ENCODE measurements around the gene IAH1. TPM values are rescaled to one million over a fixed set of nuclear protein-coding genes. Genes with fewer than 3 reads are reported as not detected.
"Not testable (repeated sequence)": the region's sequence is repeated elsewhere in the genome, so short reads cannot be mapped to it uniquely, and the experiment has no call there.

The IAH1 gene
- total RNA-seq, 1 donor from 2014 or later: 51.8 TPM

- no peak for DNase-seq (ENCODE audit: low spot score)
Measured at GRCh38 chr2:9473308-9473984, 905 bp upstream of the IAH1 start.

GRCh38 chr2:9473985-9474360 lies 378 bp upstream of the IAH1 start:
- peak; percentile 52 for DNase-seq (ENCODE audit: low spot score)

DNA sequence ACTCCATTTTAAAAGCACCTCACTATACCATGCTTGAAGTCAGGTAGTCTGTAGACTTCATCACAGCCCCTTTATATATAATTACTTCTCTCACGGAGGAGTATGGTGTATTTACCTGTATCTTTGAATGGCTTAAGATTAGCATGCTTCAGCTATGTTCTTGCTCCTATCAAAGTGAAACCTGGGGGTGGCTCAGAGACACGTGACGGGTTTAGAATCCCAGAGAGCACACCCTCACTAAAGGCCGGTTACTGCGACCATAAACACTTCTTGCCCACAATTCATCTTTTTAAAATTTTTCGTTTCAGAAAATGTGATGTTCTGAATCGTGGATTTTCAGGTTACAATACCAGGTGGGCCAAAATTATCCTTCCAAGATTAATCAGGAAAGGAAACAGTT lies 3.6 kb downstream of the IAH1 start:
- DNase-seq (ENCODE audit: low spot score): no peak

DNA sequence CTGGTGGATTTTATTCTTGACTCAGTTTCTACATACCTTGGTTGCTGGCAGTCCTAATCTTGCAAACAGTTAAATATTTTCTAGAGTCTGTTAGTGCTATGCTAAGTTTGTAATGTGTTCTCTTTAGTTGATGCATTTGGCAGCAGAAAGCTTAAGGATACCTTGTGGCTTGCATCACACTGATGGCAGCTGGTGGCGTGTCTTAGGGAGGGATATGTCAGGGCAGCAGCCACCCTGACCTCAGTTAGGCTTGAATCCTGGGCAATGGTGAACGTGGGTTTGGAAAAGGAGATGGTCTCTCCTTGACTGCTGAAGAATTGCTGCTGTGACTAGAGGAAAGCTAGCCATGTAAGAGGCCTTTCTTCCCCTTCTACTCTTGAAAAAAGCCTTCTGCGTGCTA lies 4.2 kb downstream of the IAH1 start:
- DNase-seq (ENCODE audit: low spot score): no peak

GRCh38 chr2:9480157-9480556 lies 5.8 kb downstream of the IAH1 start:
- no peak for DNase-seq (ENCODE audit: low spot score)

DNA sequence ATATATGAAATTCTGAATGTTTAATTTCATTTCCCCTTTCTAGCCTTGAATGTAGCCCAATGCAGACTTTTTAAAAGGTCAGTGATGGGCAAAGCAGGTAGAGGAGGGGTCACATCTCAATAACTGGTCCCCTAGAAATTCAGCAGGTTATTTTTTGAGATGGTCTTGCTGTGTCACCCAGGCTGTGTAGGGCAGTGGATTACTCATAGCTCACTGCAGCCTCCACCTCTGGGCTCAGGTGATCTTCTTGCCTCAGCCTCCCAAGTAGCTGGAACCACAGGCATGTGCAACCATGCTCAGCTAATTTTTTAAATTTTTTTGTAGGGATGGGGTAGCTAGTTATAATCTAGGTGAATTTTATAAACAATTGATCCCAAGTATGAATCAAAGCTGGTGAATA lies 8.8 kb downstream of the IAH1 start:
- DNase-seq (ENCODE audit: low spot score): no peak

DNA sequence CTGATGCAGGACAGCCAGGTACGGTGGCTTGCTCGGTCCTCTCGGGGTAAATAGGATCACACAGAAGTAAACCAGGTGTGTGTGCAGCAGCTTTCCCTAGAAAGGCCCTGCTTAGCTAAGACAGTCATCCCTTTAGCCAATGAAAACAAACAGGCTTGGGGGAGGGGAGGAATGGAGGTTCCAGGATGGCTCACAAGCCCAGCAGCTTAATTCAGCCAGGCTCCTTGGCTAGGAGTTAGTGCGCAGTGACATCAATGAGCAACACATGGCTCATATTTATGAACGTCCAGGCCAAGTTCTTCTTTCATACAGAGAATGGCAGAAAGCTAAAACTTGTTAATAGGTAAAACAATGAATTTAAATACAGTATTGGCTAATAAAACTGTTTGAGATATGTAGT lies 10.2 kb downstream of the IAH1 start:
- no peak for DNase-seq (ENCODE audit: low spot score)

DNA sequence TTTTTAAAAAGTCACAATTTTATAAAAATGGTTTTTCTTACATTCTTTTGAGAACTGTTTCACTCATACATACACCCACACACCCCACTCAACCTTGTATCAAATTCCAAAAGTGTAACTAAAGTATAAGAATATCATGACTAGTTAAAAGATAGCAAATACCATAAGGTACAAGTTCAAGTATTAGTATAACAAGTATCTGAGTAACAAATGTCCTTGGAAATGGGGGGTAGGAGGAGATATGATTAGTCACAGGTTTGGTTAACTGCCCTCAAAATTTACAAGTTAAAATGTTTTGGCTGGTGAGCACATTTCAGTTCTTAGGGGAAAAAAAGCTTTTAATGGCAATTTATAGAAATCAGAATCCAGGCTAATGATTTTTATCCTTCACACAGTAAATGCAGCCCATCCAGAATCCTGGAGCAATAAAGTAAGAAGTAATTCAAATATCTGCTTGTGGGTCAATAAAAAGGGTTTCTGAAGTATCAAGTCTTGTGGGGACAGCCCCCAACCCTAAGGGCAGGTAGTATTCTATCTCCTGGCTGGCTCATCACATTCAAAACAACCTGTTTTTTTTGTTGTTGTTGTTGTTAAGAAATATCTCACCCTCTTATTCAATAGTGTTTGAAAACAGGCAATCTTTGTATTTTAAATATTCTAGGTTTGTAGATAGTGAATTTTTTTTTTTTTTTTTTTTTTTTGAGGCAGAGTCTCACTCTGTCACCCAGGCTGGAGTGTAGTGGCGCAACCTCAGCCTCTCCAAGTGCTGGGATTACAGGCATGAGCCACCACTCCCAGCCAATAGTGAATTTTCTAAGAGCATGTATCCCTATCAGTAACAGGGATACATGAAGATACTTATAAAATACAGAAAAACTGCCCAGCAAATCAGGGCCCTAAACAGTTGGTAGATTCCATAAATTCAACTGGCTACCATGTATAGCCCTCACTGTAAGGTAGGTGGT lies 14.5 kb downstream of the IAH1 start:
- no peak for DNase-seq (ENCODE audit: low spot score)

- DNase-seq (ENCODE audit: low spot score): no peak
Measured at GRCh38 chr2:9490789-9491188, 16.4 kb downstream of the IAH1 start.

GRCh38 chr2:9492927-9493326 lies 18.6 kb downstream of the IAH1 start:
- DNase-seq (ENCODE audit: low spot score): no peak

DNA sequence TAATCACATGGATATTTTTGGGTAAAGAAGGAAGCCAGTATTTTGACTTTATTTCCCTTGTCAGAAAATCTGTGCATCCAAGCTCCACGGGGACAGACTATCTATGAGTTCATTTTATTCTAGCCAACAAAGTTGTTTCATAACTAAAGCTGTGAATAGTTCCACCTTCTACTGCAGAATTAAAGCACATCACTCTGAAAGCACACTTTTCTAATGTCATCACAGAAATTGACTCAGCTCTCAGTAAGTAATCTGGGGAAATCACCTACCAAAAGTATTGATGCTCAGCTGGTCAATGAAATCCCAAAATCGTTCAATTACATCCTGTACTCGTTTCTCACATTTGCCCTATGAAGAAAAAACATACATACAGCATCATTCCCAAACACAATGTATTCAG lies 19.1 kb downstream of the IAH1 start:
- no peak for DNase-seq (ENCODE audit: low spot score)

GRCh38 chr2:9494081-9494480 lies 19.7 kb downstream of the IAH1 start:
- no peak for DNase-seq (ENCODE audit: low spot score)

GRCh38 chr2:9497017-9497416 lies 22.7 kb downstream of the IAH1 start:
- DNase-seq (ENCODE audit: low spot score): no peak

DNA sequence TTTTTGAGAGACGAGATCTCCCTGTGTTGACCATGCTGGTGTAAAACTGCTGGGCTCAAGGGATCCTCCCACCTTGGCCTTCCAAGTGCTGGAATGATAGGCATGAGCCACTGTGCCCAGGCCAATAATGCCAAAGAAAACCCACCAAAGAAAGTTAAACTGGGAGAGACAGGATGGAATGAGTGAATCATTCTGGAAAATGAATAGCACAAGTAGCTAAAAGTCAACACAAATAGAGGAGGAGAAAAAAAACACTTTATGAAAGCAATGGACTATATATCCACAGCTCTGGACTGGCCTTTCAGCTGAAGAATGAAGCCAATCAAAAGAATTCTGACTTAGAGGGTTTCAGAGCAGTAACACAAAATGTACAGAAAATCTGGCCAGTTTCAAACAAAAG lies 23.9 kb downstream of the IAH1 start:
- no peak for DNase-seq (ENCODE audit: low spot score)

GRCh38 chr2:9508931-9509330 lies 34.6 kb downstream of the IAH1 start:
- DNase-seq (ENCODE audit: low spot score): no peak

DNA sequence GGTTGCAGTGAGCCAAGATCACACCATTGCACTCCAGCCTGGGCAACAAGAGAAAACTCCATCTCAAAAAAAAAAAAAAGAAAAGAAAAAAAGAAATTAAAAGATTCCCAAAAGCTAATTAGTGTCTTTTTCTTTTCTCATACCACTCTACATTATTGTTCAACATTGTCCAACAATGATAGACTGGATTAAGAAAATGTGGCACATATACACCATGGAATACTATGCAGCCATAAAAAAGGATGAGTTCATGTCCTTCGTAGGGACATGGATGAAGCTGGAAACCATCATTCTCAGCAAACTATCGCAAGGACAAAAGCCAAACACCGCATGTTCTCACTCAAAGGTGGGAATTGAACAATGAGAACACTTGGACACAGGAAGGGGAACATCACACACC lies 39.6 kb downstream of the IAH1 start:
- DNase-seq (ENCODE audit: low spot score): not testable (repeated sequence)

DNA sequence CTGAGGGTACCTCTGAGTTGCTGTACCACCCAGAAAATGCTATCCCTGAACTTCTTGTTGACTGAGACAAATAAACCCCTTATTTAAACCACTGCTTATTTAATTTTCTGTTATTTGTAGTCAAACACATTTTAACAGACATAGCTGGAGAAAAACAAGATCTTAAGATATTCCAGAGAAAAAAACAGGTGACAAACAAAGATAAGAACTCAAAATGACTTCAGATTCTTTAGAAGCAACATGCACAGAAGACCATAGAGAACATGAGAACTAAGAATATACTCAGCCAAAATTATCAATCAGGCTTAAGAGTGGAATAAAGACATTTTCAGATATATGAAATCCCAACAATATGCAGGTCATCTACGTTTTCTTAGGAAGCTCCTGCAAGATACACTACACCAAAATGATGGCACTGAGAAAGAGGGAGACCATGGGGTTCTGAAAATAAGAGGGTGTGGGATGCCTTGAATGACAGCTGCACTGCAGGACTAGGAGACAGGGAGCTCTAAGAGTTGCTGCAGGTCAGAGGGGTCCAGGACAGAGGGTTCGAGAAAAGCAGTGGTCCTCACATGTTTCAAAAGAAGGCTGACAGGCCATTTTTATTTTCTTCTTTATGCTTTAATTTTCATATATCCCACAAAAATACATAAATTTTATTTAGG lies 42.9 kb downstream of the IAH1 start:
- no peak for DNase-seq (ENCODE audit: low spot score)

DNA sequence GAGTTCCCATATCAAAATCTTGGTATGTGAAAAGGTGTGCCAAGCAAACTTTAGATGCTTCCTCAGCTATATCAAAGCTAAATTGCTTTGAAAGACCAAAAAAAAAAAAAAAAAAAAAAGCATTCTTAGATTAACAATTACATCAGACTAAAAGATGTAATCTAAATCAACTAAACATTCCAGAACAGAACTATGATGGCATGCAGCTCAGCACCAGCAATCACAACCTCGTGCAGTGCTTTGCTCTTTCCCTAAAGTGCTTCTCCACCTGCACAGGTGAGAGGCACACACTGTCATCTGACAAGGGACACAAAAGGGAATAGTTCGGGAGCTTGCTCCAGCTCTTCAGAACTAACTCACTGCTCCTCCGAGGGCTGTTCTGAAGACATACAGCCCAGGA lies 43.8 kb downstream of the IAH1 start:
- DNase-seq (ENCODE audit: low spot score): no peak

- DNase-seq (ENCODE audit: low spot score): no peak
Measured at GRCh38 chr2:9518780-9519179, 44.4 kb downstream of the IAH1 start.

DNA sequence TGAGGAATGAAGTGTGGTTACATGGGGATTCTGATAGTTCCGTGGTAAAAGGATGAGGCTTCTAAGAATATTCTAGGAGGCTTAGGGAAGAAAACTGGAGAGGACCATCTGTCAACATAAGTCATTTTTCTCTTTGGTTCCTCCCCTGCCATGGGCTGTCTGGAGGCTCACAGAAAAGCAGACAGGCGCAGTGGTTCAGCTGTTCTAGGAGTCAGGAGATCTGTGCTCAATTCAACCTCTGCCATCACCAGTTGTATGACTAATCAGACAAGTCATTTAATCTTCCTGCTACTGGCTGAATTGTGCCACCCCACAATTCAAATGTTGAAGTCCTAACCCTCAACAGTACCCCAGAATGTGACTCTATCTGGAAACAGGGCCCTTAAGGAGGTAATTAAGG lies 44.9 kb downstream of the IAH1 start:
- DNase-seq (ENCODE audit: low spot score): no peak

DNA sequence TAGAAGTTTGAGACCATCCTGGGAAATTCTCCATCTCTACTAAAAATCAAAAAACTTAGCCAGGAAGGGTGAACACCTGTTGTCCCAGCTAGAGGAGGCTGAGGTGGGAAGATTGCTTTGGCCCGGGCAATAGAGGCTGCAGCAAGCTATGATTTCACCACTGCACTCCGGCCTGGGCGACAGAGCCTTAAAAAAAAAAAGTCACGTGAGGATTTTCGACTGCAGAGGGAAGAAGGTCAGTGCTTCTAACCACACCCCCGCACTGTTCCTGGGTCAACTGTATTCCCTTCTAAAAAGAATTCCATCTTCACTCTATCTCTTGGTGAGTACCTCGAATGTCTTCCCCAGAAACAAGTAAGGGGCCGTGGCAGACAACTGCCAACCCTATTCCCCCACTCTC lies 49.9 kb downstream of the IAH1 start:
- no peak for DNase-seq (ENCODE audit: low spot score)

DNA sequence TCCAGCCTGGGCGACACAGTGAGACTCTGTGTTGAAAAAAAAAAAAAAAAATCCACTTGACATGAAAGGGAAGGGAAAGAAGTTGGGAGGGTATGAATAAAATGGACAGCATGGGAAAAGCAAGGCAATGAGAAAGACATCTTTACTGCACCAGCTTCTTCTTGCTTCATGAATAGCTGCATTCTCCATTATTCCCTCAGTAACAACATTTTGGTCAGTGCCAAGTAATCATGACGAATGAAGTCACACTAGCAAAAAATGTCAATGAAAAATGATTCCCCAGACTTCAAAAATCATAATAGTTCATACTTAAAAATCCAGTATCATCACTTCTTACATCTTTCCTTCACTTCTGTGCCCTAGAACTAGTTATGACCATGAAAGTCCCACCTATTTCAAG lies 50.9 kb downstream of the IAH1 start:
- no peak for DNase-seq (ENCODE audit: low spot score)
